Smooth muscle cell (in vitro differentiated cells): Measurements from ENCODE around the gene CABP5. TPM values are rescaled to one million over a fixed set of nuclear protein-coding genes. Genes with fewer than 3 reads are reported as not detected.
"Not testable (repeated sequence)": the region's sequence is repeated elsewhere in the genome, so short reads cannot be mapped to it uniquely, and the experiment has no call there.

Experiments
- DNase-seq: peaks from one replicate; lab custom pipeline; 2025; ENCODE audit not compliant: unreplicated experiment; lab: John Stamatoyannopoulos, UW
- H2AFZ ChIP-seq: fragments of 200-600 bp; sonication (generic); 2 replicates; pipeline ENCODE4 v1.6.0; 2016; ENCODE audit warnings: antibody characterized with exemption, low read depth, mild to moderate bottlenecking
- H3F3A ChIP-seq: fragments of 200-600 bp; sonication (generic); 2 replicates; pipeline ENCODE4 v1.6.0; 2017; ENCODE audit warnings: antibody characterized with exemption, low read depth
- H3K27ac ChIP-seq: fragments of 200-600 bp; sonication (generic); 2 replicates; pipeline ENCODE4 v1.5.1; 2016; ENCODE audit warnings: low read depth, mild to moderate bottlenecking
- H3K27me3 ChIP-seq: fragments of 200-600 bp; sonication (generic); 2 replicates; pipeline ENCODE4 v1.6.1; 2016; ENCODE audit warnings: low read depth, mild to moderate bottlenecking
- H3K36me3 ChIP-seq: fragments of 200-600 bp; sonication (generic); 2 replicates; pipeline ENCODE4 v1.5.1; 2016; ENCODE audit warnings: low read depth
- H3K4me1 ChIP-seq: fragments of 200-600 bp; sonication (generic); 2 replicates; pipeline ENCODE4 v1.5.1; 2016; ENCODE audit warnings: low read depth
- H3K4me2 ChIP-seq: fragments of 200-600 bp; sonication (generic); 2 replicates; pipeline ENCODE4 v1.6.0; 2016; ENCODE audit warnings: mild to moderate bottlenecking
- H3K4me3 ChIP-seq: fragments of 200-600 bp; sonication (generic); 2 replicates; pipeline ENCODE4 v1.5.1; 2016; ENCODE audit warnings: mild to moderate bottlenecking
- H3K79me2 ChIP-seq: fragments of 200-600 bp; sonication (generic); 2 replicates; pipeline ENCODE4 v1.6.0; 2016; ENCODE audit warnings: low read depth, mild to moderate bottlenecking
- H3K9ac ChIP-seq: fragments of 200-600 bp; sonication (generic); 2 replicates; pipeline ENCODE4 v1.6.0; 2016; ENCODE audit warnings: low read depth
- H3K9me3 ChIP-seq: fragments of 200-600 bp; sonication (generic); replicated peaks from 2 replicates; pipeline ENCODE4 v1.5.1; 2016; ENCODE audit warnings: low read depth
- H4K20me1 ChIP-seq: fragments of 200-600 bp; sonication (generic); 2 replicates; pipeline ENCODE4 v1.6.0; 2016; ENCODE audit warnings: low read depth
- WGBS: methylation state at CpG from one replicate; pipeline ENCODE4 v1.1.7; 2016; ENCODE audit warnings: low lambda C conversion rate; 5-methylcytosine and 5-hydroxymethylcytosine counted together
- polyA plus RNA-seq: library from polyadenylated mRNA; unstranded; fragments of >200 nt; fragmentation: Nextera tagmentation; extraction: Ambion mirVana; gene quantifications from 2 replicates; pipeline ENCODE4 v1.2.1, GENCODE V29; 2016
- total RNA-seq: library from RNA; depleted of rRNA; stranded (reverse); fragments of >200 nt; gene quantifications from 2 replicates; pipeline ENCODE4 v1.2.3, GENCODE V29; 2014
- TF ChIP-seq, protein P1 (sequence below): fragments of 200-600 bp; sonication (generic); IDR thresholded peaks from 2 replicates; pipeline ENCODE4 v1.5.1; 2017; ENCODE audit warnings: borderline replicate concordance, mild to moderate bottlenecking, antibody characterized with exemption; ENCODE audit not compliant: insufficient read depth, poor library complexity, severe bottlenecking

Gene CABP5
- total RNA-seq (not detected in 2 replicates), polyA plus RNA-seq (not detected in 2 replicates)

DNA sequence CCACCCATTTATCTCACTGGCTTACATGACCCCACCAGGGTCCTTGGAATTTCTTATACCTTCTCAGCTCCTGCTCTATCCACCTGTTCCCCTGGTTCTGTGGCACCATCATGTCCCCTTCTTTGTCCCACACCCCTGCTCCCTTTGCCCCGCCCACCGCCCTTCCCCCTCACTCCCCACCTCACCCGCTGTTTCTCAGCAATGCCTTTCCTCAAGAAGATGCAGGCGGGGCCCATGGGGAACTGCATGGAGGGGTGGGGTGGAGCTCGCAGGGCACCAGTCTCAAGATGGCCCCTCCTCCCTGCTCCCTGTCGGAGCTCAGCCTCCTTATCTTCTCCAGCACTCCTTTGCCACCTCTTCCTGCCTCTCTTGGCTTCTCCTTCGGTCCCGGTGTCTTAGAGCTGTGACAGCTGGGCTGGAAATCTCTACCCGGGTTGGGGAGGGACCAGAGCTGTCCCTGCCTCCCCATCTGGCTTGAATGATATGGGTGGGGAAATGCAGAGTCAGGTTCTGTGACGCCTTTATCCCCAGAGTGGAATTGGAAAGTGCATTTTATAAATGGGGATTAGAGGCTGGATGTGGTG, at the start of gene CABP5:
CABP5 (minus strand) TSS at position 405 of the 584 bp plus-strand sequence; CDS start at position 248, 157 bp downstream.
- Histone ChIP-seq H2AFZ (no peak within 1 kb of the TSS), H3K4me3 (no peak within 1 kb of the TSS), H3K79me2 (no peaks in the 10 kb centered on the region), H3K9ac (no peak within 1 kb of the TSS), H3K27me3 (no peaks in the 10 kb centered on the region), H3K4me2 (no peak within 1 kb of the TSS), H3K9me3 (no peaks in the 10 kb centered on the region), H3K4me1 (no peaks in the 10 kb centered on the region), H4K20me1 (no peaks in the 10 kb centered on the region), H3K36me3 (no peaks in the 10 kb centered on the region), H3F3A (no peaks in the 10 kb centered on the region), H3K27ac (no peak within 1 kb of the TSS)
- TF ChIP-seq, protein P1, sequence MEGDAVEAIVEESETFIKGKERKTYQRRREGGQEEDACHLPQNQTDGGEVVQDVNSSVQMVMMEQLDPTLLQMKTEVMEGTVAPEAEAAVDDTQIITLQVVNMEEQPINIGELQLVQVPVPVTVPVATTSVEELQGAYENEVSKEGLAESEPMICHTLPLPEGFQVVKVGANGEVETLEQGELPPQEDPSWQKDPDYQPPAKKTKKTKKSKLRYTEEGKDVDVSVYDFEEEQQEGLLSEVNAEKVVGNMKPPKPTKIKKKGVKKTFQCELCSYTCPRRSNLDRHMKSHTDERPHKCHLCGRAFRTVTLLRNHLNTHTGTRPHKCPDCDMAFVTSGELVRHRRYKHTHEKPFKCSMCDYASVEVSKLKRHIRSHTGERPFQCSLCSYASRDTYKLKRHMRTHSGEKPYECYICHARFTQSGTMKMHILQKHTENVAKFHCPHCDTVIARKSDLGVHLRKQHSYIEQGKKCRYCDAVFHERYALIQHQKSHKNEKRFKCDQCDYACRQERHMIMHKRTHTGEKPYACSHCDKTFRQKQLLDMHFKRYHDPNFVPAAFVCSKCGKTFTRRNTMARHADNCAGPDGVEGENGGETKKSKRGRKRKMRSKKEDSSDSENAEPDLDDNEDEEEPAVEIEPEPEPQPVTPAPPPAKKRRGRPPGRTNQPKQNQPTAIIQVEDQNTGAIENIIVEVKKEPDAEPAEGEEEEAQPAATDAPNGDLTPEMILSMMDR = no peak
- DNase-seq = no peak
- WGBS = 83% methylated on average over 5 of the region's 10 CpGs

DNA sequence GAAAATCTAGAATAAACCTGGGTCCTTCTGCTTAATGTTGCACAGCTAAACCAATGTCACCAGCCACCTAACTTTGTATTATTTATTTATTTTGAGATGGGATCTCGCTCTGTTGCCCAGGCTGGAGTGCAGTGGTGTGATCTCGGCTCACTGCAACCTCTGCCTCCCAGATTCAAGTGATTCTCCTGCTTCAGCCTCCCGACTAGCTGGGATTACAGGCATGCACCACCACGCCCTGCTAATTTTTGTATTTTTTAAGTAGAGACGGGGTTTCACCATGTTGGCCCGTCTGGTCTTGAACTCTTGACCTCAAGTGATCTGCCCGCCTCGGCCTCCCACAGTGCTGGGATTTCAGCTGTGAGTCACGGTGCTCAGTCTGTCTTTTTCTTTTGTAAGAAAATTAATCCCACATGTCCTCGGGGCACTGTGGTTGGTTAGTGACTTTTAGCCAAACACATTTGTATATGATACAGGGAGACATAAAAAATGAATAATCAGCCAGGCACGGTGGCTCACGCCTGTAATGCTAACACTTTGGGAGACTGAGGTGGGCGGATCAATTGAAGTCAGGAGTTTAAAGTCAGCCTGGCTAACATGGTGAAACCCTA, 47.3 kb upstream of the CABP5 start:
- H3K4me1 ChIP-seq, H3K27me3 ChIP-seq, H3K9ac ChIP-seq, H3K4me3 ChIP-seq, H3K27ac ChIP-seq, H3K36me3 ChIP-seq, H4K20me1 ChIP-seq, H3K9me3 ChIP-seq, H3F3A ChIP-seq, H3K4me2 ChIP-seq, DNase-seq, H3K79me2 ChIP-seq, H2AFZ ChIP-seq: not testable (repeated sequence)
- 61% methylated on average over 13 of the region's 13 CpGs for WGBS

GRCh38 chr19:48090281-48090802, 46.5 kb upstream of the CABP5 start:
- Histone ChIP-seq H3K4me2 (no peak overlapping the region), H3K9me3 (no peaks in the 10 kb centered on the region), H3K27ac (no peak overlapping the region), H3K4me3 (no peak overlapping the region), H3K27me3 (no peaks in the 10 kb centered on the region), H3K79me2 (no peaks in the 10 kb centered on the region), H3K36me3 (no peaks in the 10 kb centered on the region), H3K9ac (no peak overlapping the region), H2AFZ (no peak overlapping the region), H4K20me1 (no peaks in the 10 kb centered on the region), H3F3A (no peaks in the 10 kb centered on the region), H3K4me1 (no peaks in the 10 kb centered on the region)
- WGBS = 71% methylated on average over 5 of the region's 5 CpGs
- no peak for DNase-seq
- TF ChIP-seq, protein P1 = no peak

DNA sequence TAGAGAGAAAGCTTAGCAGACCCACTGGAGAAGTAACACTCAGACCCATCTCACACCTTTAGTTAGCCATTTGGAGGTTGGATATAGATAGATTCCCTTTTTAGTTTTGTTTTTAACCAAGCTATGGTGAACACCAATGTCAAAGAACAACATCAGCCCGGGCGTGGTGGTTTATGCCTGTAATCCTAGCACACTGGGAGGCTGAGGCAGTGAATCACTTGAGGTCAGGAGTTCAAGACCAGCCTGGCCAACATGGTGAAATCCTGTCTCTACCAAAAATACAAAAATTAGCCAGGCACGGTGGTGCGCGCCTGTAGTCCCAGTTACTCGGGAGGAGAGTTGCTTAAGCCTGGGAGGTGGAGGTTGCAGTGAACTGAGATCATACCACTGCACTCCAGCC, 45.1 kb upstream of the CABP5 start:
- not testable (repeated sequence) for H3K4me2 ChIP-seq, H3K36me3 ChIP-seq, H3K9ac ChIP-seq, H3K4me3 ChIP-seq, H3K27me3 ChIP-seq, H4K20me1 ChIP-seq, H2AFZ ChIP-seq, H3F3A ChIP-seq, H3K27ac ChIP-seq, DNase-seq, H3K79me2 ChIP-seq, H3K9me3 ChIP-seq, H3K4me1 ChIP-seq
- 96% methylated on average over 6 of the region's 6 CpGs for WGBS
